GM12891 (cell line): ENCODE data around the gene ESRRB.

Source experiments
- POLR2A ChIP-seq: IDR thresholded peaks from 2 replicates; pipeline ENCODE4 v1.6.1; 2011; ENCODE audit warnings: low read depth, low read length, control low read depth
- POLR2AphosphoS5 ChIP-seq: IDR thresholded peaks from 2 replicates; pipeline ENCODE4 v1.6.1; 2011; ENCODE audit warnings: low read depth, low read length, control low read depth
- TAF1 ChIP-seq: IDR thresholded peaks from 2 replicates; pipeline ENCODE4 v1.6.1; 2011; ENCODE audit warnings: low read depth, low read length, control low read depth

DNA sequence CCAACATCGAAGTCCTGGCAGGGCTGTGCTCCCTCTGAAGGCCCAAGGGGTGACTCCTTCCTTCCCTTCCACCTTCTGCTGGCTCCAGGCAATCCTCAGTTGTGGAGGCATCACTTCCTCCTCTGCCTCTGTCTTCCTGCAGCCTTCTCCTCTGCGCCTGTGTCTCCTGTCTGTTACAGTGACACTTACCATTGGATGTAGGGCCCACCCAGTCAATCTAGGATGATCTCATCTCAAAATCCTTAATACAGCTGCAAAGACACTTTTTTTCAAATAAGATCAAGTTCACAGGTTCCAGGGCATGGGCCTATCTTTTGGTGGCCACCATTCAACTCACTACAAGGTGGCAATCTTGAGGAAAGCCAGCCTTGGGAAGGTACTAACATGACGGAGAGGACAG is 155.1 kb downstream of the ESRRB start:
- TF ChIP-seq TAF1 (no peak), POLR2A (no peak), POLR2AphosphoS5 (no peak)
